ENCODE results near the gene LBH. TPM values are rescaled to one million over a fixed set of nuclear protein-coding genes. Genes with fewer than 3 reads are reported as not detected.

The LBH gene
- total RNA-seq, 1 donor from 2014 or later, result 2.4 TPM

- DNase-seq (ENCODE audit: low read depth, low spot score), result no peak
Observed at GRCh38 chr2:30216157-30216556, 15.2 kb upstream of the LBH start.

GRCh38 chr2:30217644-30218337, 13.5 kb upstream of the LBH start:
- no peak for DNase-seq (ENCODE audit: low read depth, low spot score)

GRCh38 chr2:30218338-30218713, 13.0 kb upstream of the LBH start:
- DNase-seq (ENCODE audit: low read depth, low spot score), result no peak

GRCh38 chr2:30218814-30219213, 12.5 kb upstream of the LBH start:
- DNase-seq (ENCODE audit: low read depth, low spot score), result no peak

- DNase-seq (ENCODE audit: low read depth, low spot score), result no peak
Observed at GRCh38 chr2:30219886-30220875, 11.2 kb upstream of the LBH start.

- DNase-seq (ENCODE audit: low read depth, low spot score), result no peak
Observed at GRCh38 chr2:30221531-30221930, 9.8 kb upstream of the LBH start.

- DNase-seq (ENCODE audit: low read depth, low spot score), result no peak
Observed at GRCh38 chr2:30222031-30222430, 9.3 kb upstream of the LBH start.

- no peak for DNase-seq (ENCODE audit: low read depth, low spot score)
Observed at GRCh38 chr2:30222636-30223360, 8.5 kb upstream of the LBH start.

- DNase-seq (ENCODE audit: low read depth, low spot score), result no peak
Observed at GRCh38 chr2:30223413-30223874, 7.9 kb upstream of the LBH start.

GRCh38 chr2:30224151-30224550, 7.2 kb upstream of the LBH start:
- DNase-seq (ENCODE audit: low read depth, low spot score), result no peak

GRCh38 chr2:30225131-30225762, 6.1 kb upstream of the LBH start:
- DNase-seq (ENCODE audit: low read depth, low spot score), result peak; percentile 29

GRCh38 chr2:30226144-30227032, 4.9 kb upstream of the LBH start:
- no peak for DNase-seq (ENCODE audit: low read depth, low spot score)

- no peak for DNase-seq (ENCODE audit: low read depth, low spot score)
Observed at GRCh38 chr2:30229596-30229995, 1.7 kb upstream of the LBH start.

GRCh38 chr2:30230497-30231211, 680 bp upstream of the LBH start:
- DNase-seq (ENCODE audit: low read depth, low spot score), result no peak

- no peak for DNase-seq (ENCODE audit: low read depth, low spot score)
Observed at GRCh38 chr2:30231996-30232800, 864 bp downstream of the LBH start.

GRCh38 chr2:30232801-30233130, 1.4 kb downstream of the LBH start:
- no peak for DNase-seq (ENCODE audit: low read depth, low spot score)

- DNase-seq (ENCODE audit: low read depth, low spot score), result no peak
Observed at GRCh38 chr2:30233271-30234009, 2.1 kb downstream of the LBH start.

Data from pulmonary artery endothelial cell (primary cell).